Panc1 (cell line): ENCODE measurements around the gene CREB3L2. TPM values are rescaled to one million over a fixed set of nuclear protein-coding genes. Genes with fewer than 3 reads are reported as not detected.

ENCODE experiments used
- ATAC-seq: fragments of 200-7000 bp; cut with Tn5 transposase; 2 replicates; pipeline ENCODE4 v1.9.1; 2020; ENCODE audit warnings: mild to moderate bottlenecking, moderate library complexity
- BruUV-seq: library from RNA; stranded (reverse); fragments of 400-500 nt; replicated peaks from 2 replicates; lab custom pipeline; 2021; lab: Mats Ljungman, UMichigan
- CTCF ChIA-PET: fragments of 300-600 bp; sonication (Branson Sonifier 250); formaldehyde crosslinking; loops from one replicate; lab custom pipeline; 2022; ENCODE audit warnings: antibody characterized with exemption; lab: Charles Lee
- POLR2A ChIA-PET: fragments of 300-600 bp; sonication (Branson Sonifier 250); formaldehyde crosslinking; loops from one replicate; lab custom pipeline; 2022; ENCODE audit warnings: antibody characterized with exemption; lab: Charles Lee
- DNase-seq: peaks from one replicate; pipeline ENCODE4 v3.0.0-alpha.2; 2010; ENCODE audit warnings: low read depth, low spot score
- H3K27ac ChIP-seq: 2 replicates; pipeline ENCODE4 v1.5.1; 2011; ENCODE audit warnings: mild to moderate bottlenecking, low read length, inconsistent platforms
- H3K27me3 ChIP-seq: fragments of 200-500 bp; sonication (Bioruptor generic); 2 replicates; pipeline ENCODE4 v1.6.0; 2014; ENCODE audit warnings: low read length, inconsistent platforms; ENCODE audit not compliant: control insufficient read depth, insufficient read depth
- H3K36me3 ChIP-seq: fragments of 200-500 bp; sonication (Bioruptor generic); 2 replicates; pipeline ENCODE4 v1.5.1; 2014; ENCODE audit warnings: inconsistent platforms, mild to moderate bottlenecking, low read length, moderate library complexity; ENCODE audit not compliant: control insufficient read depth, insufficient read depth
- H3K4me1 ChIP-seq: 2 replicates; pipeline ENCODE4 v1.5.1; 2011; ENCODE audit warnings: inconsistent platforms, mild to moderate bottlenecking, low read length, moderate library complexity; ENCODE audit not compliant: control insufficient read depth, insufficient read depth
- H3K4me3 ChIP-seq, 2 experiments: 2 replicates each; pipeline ENCODE4 v1.5.1; 2011 to 2012; ENCODE audit warnings: low read depth in 2 of 2, low read length in 2 of 2, mild to moderate bottlenecking in 2 of 2, inconsistent platforms in 1 of 2, moderate library complexity in 1 of 2
- H3K9me3 ChIP-seq: fragments of 200-500 bp; sonication (Bioruptor generic); 2 replicates; pipeline ENCODE4 v1.5.1; 2014; ENCODE audit warnings: low read depth, mild to moderate bottlenecking, inconsistent platforms, low read length, moderate library complexity; ENCODE audit not compliant: control insufficient read depth, insufficient read depth
- POLR2AphosphoS5 ChIP-seq: IDR thresholded peaks from 2 replicates; pipeline ENCODE4 v1.6.1; 2012; ENCODE audit warnings: mild to moderate bottlenecking, low read depth, low read length, moderate library complexity
- REST ChIP-seq, 2 experiments: IDR thresholded peaks; 2 replicates each; pipeline ENCODE4 v1.6.1; 2011 to 2012; ENCODE audit warnings: low read depth in 2 of 2, control low read depth in 1 of 2, low read length in 1 of 2, mild to moderate bottlenecking in 1 of 2, moderate library complexity in 1 of 2; ENCODE audit not compliant: insufficient read depth in 1 of 2
- SIN3A ChIP-seq: IDR thresholded peaks from 2 replicates; pipeline ENCODE4 v1.6.1; 2012; ENCODE audit warnings: low read depth, mild to moderate bottlenecking, low read length, moderate library complexity, borderline replicate concordance; ENCODE audit not compliant: insufficient read depth
- TCF7L2 ChIP-seq: IDR thresholded peaks from 2 replicates; pipeline ENCODE4 v1.6.1; 2011; ENCODE audit warnings: mild to moderate bottlenecking, low read depth, low read length, inconsistent platforms
- in situ Hi-C: cut with HindIII; loops from 2 replicates; pipeline ENCODE4 v1.10.0; 2016; ENCODE audit warnings: low sequenced_read_pairs, low pct_unique_long_range_greater_than_20kb
- intact Hi-C: fragments of 100-400 bp; cut with micrococcal nuclease; formaldehyde crosslinking; loops from one replicate; pipeline ENCODE4 v1.10.0; 2022; ENCODE audit not compliant: unreplicated experiment
- total RNA-seq: library from RNA; stranded (reverse); gene quantifications from one replicate; pipeline ENCODE4 v1.2.1, GENCODE V29; 2021; ENCODE audit not compliant: unreplicated experiment
- TF ChIP-seq, protein P1 (sequence below): fragments of 450-650 bp; IDR thresholded peaks from 2 replicates; pipeline ENCODE4 v1.5.1; 2017; ENCODE audit warnings: mild to moderate bottlenecking

The CREB3L2 gene
- total RNA-seq, 1 experiment from 2014 or later: 22.7 TPM

GRCh38 chr7:137965942-137966640, 35.8 kb downstream of the CREB3L2 start:
- BruUV-seq: no TSS peak
- DNase-seq (no peak), ATAC-seq (no peak)
- TF ChIP-seq SIN3A: no peak
- no peak for TF ChIP-seq REST (IDR thresholded peaks at IDR 0.05; ENCODE audit: insufficient read depth in 1 of 2, low read depth in 2 of 2, low read length in 1 of 2)
- TF ChIP-seq TCF7L2: no peak
- TF ChIP-seq, protein P1, sequence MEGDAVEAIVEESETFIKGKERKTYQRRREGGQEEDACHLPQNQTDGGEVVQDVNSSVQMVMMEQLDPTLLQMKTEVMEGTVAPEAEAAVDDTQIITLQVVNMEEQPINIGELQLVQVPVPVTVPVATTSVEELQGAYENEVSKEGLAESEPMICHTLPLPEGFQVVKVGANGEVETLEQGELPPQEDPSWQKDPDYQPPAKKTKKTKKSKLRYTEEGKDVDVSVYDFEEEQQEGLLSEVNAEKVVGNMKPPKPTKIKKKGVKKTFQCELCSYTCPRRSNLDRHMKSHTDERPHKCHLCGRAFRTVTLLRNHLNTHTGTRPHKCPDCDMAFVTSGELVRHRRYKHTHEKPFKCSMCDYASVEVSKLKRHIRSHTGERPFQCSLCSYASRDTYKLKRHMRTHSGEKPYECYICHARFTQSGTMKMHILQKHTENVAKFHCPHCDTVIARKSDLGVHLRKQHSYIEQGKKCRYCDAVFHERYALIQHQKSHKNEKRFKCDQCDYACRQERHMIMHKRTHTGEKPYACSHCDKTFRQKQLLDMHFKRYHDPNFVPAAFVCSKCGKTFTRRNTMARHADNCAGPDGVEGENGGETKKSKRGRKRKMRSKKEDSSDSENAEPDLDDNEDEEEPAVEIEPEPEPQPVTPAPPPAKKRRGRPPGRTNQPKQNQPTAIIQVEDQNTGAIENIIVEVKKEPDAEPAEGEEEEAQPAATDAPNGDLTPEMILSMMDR: no peak
- TF ChIP-seq POLR2AphosphoS5: no peak
- in situ Hi-C loops: no loop called here
- no peak overlapping the region for H3K4me3 ChIP-seq
- POLR2A ChIA-PET: no interaction called here
- no peaks in the 10 kb centered on the region for H3K36me3 ChIP-seq
- intact Hi-C loops: no loop called here
- H3K9me3 ChIP-seq: no peaks in the 10 kb centered on the region
- no peaks in the 10 kb centered on the region for H3K27me3 ChIP-seq
- CTCF ChIA-PET: no interaction called here
- H3K27ac ChIP-seq: no peak overlapping the region
- peaks cover 7% of the 10 kb centered on the region; the same call in 1 of the 2 replicates for H3K4me1 ChIP-seq

DNA sequence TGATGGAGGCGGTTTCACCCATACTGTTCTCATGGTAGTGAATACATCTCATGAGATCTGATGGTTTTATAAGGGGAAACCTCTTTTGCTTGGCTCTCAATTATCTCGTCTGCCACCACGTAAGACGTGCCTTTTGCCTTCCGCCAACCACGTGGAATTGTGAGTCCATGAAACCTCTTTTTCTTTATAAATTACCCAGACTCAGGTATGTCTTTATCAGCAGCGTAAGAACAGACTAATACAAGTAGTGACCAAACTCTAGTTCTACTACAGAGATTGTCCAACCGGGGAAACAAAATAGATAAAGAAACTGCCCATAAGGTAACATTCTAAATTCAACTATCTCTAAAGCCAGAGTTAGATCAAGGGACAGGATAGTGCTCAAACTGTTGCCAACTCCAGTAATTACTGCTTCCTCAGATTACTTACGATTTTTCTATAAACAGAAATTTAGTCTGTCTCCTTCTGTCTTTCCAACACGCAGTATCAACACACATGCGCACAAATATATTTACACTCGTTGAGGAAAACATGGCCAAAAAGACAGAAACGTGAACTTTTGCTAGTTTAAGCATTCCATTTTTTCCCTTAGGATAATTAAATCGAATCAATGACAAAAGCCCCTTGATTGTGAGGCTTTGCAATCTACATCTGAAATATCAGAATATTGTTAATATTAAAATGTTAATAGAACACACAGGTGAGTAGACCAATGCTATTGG, 36.9 kb downstream of the CREB3L2 start:
- Histone ChIP-seq H3K36me3 (no peaks in the 10 kb centered on the region), H3K27me3 (no peaks in the 10 kb centered on the region), H3K9me3 (no peaks in the 10 kb centered on the region), H3K4me3 (no peak overlapping the region), H3K4me1 (no peaks in the 10 kb centered on the region), H3K27ac (no peak overlapping the region)
- no peak for TF ChIP-seq SIN3A
- TF ChIP-seq POLR2AphosphoS5: no peak
- TF ChIP-seq TCF7L2: no peak
- TF ChIP-seq, protein P1: no peak
- TF ChIP-seq REST (IDR thresholded peaks at IDR 0.05; ENCODE audit: insufficient read depth in 1 of 2, low read depth in 2 of 2, low read length in 1 of 2): no peak
- CTCF ChIA-PET: no interaction called here
- intact Hi-C loops: no loop called here
- ATAC-seq (no peak), DNase-seq (no peak)
- BruUV-seq: no TSS peak
- POLR2A ChIA-PET: no interaction called here
- in situ Hi-C loops: no loop called here
